IPS-18c (cell line): Measurements from ENCODE around the gene SORCS1.

ENCODE experiments used
- H3K4me3 ChIP-seq: 2 replicates; pipeline ENCODE4 v1.7.0; 2013; ENCODE audit warnings: low read depth, mild to moderate bottlenecking, low read length, moderate library complexity; ENCODE audit not compliant: insufficient read depth
- H3K9me3 ChIP-seq: one replicate; pipeline ENCODE4 v1.6.1; 2013; ENCODE audit warnings: mild to moderate bottlenecking, low read length, moderate library complexity; ENCODE audit not compliant: control insufficient read depth, insufficient read depth

The SORCS1 gene

DNA sequence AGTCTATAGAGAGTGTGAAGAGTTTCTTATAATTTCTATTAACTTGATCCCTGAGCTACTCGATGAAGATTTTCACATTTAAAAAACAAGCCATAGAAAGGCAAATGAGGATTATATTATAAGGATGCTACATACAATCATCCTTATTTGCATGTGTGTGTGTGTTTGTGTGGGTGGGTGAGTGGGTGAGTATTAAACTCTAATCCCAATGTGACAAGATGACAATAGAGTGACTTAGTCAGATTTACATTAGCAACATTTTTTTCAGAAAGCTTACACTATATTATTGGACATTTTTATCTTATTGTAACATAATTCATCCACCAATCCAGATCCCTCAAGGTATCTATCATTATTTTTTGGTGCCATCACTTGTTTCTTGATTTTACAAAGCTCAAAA lies 331.7 kb downstream of the SORCS1 start:
- Histone ChIP-seq H3K4me3 (no peak overlapping the region), H3K9me3 (no peaks in the 10 kb centered on the region)

DNA sequence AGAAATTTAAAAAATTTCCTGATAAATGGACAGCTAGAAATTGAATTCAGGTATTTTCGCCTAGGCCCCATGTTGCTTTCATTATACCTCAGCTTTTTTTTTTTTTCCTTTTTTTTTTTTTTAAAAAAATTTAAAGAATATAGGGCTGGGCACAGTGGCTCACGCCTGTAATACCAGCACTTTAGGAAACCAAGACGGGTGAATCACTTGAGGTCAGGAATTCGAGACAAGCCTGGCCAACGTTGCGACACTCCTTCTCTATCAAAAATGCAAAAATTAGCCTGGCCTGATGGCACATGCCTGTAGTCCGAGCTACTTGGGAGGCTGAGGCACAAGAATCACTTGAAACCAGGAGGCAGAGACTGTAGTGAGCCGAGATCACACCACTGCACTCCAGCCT lies 334.0 kb downstream of the SORCS1 start:
- H3K9me3 ChIP-seq = no peaks in the 10 kb centered on the region
- no peak overlapping the region for H3K4me3 ChIP-seq

DNA sequence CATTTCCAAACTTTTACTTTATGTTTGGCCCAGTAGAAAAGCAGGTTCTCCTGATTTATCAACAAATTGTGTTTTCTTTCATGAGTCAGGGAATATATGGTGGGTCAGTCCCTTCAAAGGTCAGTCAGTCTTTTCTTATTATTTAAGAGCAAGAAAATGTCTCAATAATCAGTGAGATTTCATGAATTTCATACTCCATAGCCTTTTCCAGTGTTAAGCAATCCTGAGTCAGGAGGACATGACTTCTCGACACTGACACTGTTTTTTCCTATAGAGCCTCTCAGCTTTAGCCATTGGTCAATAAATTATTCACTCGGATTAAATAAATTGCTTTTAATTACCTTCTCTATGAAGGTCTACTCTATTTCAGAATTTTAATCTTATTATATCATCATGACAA lies 334.5 kb downstream of the SORCS1 start:
- Histone ChIP-seq H3K9me3 (no peaks in the 10 kb centered on the region), H3K4me3 (no peak overlapping the region)

DNA sequence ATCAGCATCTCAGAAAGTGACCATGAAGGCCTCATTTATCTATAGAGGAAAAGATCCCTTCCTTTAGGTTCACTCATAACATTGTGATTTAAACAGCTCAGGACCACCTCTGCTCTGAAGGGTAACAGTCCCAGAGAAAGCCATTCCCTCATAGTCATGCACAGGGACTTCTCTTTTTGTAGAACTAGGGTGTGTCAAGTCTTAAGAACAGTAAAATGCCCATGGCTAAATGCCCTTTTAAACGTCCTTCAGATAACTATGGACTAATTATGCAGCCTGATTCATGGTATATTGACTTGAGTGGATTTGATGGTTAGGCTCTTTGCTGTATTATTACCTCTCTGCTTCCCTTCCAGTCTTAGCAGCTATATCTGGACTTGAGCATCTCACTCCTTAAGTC lies 337.8 kb downstream of the SORCS1 start:
- H3K9me3 ChIP-seq = no peaks in the 10 kb centered on the region
- H3K4me3 ChIP-seq = no peak overlapping the region

DNA sequence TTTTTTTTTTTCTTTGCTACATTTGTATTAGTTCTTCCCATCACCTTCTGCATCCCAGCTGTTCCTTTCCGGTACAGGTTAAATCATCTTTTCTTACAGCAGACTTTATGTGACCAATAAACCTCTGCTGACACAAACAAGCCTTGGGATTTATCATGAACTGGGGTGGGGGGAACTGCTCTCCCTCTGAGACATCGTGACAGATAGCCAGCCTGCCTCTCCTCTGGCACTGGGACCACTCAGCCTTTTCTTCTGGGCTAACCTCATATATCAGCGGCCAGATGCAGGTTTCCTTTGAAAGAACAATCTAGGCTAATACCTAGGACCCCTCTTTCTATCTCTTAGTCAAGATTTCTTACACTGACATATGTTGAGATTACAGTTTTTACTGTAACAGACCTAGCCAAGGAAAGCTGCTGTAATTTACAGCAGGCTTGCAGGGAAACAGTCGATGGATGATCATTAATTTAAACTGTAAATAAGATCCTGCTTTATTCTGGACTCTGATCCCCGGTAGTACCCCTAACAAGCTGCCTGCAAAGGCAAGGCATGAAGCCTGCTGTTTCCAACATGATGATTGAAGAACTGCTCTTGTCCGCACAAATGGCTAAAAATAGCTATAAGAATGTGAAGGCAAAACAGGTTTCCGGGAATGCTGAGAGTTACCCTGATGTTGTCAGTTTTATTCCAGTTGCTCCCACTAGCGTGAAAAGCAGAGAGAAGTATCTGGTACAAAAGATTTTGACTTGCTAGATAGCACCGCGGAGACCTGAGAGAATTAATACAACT lies 338.7 kb downstream of the SORCS1 start:
- no peaks in the 10 kb centered on the region for H3K9me3 ChIP-seq
- no peak overlapping the region for H3K4me3 ChIP-seq

DNA sequence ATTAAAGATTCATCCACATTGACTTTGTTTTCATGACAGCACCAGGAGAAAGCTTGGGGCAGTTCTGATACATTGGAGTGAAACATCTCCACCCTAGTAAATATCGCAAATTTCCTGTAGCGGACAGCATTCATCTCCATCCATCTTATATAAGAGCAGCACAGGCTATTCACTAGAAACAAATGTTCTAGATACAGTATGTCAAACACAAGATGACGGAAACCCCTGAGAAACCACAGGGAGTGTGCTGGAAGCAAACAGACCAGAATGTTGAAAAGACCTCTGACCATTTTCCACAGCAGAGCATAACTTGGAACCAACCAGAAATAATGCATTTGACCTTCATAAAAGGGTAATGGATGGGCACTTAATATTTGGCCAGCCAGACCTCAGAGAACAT lies 343.9 kb downstream of the SORCS1 start:
- Histone ChIP-seq H3K4me3 (no peak overlapping the region), H3K9me3 (no peaks in the 10 kb centered on the region)

DNA sequence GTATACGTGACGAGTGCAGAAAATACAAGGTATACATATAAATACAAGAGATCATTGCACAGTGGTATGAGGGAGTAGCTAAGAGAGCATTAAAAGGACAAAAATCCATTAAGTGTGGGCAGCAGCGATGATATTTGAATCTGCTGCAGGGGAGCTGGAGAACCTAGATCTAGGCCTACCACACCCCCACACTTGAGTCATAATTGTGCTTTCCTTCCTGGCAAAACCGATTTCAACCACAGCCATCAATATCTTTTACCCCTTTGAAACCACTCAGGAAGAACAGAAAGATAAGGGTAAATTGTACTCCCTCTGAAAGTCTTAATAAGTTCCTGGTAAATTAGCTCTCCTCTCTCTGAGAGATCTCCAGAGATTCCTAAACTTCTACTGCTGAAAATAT lies 345.0 kb downstream of the SORCS1 start:
- Histone ChIP-seq H3K9me3 (no peaks in the 10 kb centered on the region), H3K4me3 (no peak overlapping the region)

DNA sequence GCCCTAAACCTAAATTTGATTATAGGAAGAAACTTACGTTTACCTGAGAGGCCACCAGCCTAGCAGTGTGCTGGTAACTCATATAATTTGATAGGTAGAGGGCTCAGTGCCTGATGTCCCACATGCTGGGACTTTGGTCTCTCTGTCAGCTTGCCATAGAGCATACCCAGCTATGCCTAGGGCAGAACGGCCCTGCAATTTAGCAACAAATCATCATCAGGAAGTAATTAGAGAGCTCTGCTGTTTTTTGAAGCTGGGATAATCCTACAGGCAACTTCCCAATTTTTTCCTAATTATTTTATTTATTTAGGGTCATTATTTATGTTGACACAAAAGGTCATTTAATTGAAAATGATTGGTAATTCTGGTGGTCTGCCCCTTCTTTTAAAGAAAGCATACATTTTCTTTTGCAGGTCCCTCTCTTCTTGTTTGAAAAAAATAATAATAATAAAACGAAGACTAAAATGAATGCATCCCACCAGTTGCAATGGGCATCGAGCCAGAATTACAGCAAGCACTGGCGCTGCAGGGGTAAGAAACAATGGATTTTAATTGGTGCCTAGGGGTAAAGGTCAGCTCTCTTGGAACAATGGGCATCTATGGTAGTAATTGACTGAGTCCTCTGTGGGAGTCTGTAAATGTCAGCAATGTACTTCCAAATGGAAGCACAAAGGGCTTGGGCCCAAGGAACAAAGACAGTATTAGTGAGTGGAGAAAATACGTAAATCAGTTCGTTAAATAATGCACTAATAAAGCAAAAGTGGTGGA lies 348.0 kb downstream of the SORCS1 start:
- Histone ChIP-seq H3K4me3 (no peak overlapping the region), H3K9me3 (peaks cover 2% of the 10 kb centered on the region)

DNA sequence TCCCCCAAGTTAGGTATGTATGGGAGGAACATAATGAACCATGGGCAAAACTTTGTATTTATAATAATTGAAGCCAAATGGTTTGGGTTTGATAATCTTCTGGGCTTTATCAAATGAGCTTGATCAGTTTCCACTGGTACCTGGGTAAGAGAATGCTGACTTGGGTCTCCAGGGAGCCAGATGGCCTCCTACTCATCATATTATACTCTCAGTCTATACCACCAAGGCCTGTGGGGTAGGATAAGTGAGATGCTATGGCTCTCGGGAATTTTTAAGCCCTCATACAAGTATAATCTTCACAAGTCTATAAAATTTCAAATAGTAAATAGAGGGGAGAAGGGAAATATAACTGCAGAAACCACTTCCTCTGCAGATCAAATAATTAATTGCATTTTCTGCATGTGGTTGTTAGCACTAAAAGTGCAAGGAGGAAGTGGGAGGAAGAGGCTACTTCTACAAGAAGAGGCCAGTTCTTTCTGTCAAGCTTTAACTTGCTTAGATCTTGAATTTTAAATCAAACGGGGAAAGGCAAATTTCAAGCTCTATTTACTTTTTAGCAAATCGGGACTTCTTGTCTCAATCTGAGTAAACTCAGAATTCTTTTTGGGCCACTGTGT lies 349.0 kb downstream of the SORCS1 start:
- Histone ChIP-seq H3K9me3 (peaks cover 2% of the 10 kb centered on the region), H3K4me3 (no peak overlapping the region)

DNA sequence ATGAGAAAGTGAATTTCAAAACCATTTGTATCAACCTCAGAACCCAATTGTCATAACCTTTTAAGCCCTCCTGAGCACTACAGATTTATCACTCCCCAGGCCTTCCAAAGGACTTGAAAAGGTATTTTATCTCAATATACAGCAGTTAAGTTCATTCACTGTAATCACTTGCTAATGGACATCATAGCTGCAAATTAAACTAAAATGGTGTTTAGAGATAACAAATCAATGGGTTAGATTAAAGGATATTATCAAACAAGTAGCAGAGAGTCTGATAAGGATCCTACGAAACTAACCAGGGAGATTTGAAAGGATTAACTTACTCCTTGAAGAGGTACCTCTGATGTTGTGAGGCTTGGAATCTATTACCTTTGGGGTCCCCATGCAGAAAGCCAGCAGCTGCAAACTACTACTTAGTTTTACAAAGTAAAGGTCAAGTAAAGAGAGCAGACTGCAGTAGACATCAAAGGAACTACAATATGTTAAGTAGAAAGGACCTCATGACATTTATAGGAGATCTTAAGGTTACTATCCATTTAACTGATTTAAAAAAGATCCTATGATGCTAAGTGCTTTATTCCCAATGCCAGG lies 359.4 kb downstream of the SORCS1 start:
- no peak overlapping the region for H3K4me3 ChIP-seq
- no peaks in the 10 kb centered on the region for H3K9me3 ChIP-seq

DNA sequence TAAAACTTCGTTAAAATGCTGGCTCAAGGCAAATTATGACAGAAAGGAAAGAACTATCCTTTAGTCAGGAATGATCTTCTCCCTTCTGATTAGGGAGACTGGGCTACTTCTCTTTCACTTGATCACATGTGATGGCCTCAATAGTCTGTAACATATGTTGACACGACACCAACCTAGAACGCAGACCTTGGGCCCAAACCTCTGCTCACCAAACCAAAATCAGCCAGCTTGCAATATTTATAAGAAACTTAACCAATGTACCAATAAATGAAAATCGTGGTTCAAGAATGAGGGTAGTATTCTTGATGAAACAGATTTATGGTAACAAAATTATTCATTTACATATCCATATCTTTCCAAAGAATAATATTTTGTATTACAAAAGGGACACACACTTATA lies 361.6 kb downstream of the SORCS1 start:
- no peak overlapping the region for H3K4me3 ChIP-seq
- no peaks in the 10 kb centered on the region for H3K9me3 ChIP-seq

DNA sequence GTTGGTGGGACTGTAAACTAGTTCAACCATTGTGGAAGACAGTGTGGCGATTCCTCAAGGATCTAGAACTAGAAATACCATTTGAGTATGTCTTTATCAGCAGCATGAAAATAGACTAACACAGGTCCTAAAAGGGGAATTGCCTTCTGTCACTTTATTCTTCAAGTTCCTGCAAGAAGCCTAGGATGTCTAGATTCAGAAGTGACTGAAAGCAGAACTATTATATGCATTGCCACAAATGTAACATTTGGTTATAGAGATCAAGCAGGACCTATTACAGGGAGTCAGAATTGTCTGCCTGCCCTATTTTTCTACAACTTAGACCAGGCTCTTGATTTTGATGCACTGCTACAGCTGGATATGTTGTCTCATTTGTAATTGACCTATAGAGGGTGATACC lies 364.7 kb downstream of the SORCS1 start:
- H3K4me3 ChIP-seq = no peak overlapping the region
- no peaks in the 10 kb centered on the region for H3K9me3 ChIP-seq

DNA sequence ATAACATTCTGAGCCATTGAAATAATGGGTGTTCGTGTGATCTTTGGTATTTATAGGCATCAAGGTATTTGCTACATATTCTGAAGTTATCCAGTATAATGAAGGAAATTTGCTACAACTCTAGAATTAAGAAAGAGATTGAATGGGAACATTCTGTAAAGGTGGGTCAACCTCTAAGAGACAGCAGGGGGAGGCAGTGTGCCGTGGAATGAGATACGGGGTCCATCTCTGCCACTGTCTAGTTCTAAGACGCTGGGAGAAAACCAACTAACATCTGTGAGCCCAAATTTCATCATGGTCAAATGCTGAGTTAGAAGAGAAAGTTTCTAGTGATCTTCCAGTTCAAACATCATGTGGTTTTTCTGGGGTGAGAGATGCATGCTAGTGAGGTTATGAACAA lies 368.9 kb downstream of the SORCS1 start:
- Histone ChIP-seq H3K9me3 (no peaks in the 10 kb centered on the region), H3K4me3 (no peak overlapping the region)

DNA sequence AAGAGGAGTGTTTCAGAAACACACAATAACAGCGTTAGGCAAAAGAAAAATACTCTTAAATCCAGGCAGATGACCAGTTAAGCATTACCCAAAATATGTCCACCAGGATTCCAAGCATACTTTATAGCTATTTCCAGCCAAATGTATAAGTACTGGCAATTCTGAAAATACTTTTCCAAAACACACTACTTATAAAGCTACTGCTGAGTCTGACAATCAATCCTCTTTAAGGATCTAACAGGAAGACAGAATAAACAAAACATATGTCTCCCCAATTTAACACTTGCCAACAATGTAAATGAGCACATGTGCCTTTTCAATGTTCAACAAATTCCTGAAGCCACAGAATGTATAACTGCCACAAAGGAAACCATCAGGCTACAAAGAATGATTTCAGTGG lies 370.9 kb downstream of the SORCS1 start:
- H3K4me3 ChIP-seq = no peak overlapping the region
- H3K9me3 ChIP-seq = no peaks in the 10 kb centered on the region

DNA sequence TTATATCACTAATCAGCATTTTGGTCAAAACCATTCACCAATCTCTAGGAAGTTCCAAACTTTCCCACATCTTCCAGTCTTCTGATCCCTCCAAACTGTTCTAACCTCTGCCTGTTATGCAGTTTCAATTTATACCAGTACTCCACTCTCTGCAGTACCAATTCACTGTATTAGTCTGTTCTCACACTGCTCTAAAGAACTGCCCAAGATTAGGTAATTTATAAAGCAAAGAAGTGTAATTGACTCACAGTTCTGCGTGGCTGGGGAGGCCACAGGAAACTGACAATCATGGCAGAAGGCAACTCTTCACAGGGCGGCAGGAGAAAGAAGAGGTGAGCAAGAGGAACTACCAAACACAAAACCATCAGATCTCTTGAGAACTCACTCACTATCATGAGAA lies 374.9 kb downstream of the SORCS1 start:
- Histone ChIP-seq H3K4me3 (no peak overlapping the region), H3K9me3 (no peaks in the 10 kb centered on the region)

DNA sequence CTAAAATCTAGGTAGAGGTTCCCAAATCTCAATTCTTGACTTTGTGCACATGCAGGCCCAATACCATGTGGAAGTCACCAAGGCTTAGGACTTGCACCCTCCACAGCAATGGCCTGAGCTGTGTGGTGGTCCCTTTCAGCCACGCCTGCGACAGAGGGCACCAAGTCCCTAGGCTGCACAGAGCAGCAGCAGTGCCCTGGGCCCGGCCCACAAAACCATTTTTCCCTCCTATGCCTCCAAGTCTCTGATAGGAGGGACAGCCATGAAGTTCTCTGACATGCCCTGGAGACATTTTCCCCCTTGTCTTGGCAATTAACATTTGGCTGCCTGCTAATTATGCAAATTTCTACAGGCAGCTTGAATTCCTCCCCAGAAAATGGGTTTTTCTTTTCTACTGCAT lies 375.5 kb downstream of the SORCS1 start:
- Histone ChIP-seq H3K4me3 (no peak overlapping the region), H3K9me3 (no peaks in the 10 kb centered on the region)

DNA sequence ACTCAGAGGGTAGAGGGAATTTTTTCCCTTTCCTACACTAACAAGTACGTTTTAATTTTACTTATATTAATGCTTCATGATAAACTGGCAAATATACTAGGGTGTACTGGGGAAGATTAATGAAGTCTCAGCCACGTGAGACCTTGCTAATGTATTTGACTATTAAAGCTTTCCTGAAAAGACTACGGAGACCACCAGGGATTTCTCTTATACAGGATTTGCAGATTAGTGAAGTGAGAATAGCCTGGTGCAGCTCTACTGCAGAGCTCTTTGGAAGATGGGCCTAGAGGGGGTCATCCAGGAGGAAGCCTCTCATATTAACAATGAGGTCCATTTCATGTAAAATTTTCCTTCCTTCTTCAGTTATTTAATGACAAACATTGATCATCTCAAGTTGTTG lies 379.0 kb downstream of the SORCS1 start:
- no peak overlapping the region for H3K4me3 ChIP-seq
- H3K9me3 ChIP-seq = no peaks in the 10 kb centered on the region

DNA sequence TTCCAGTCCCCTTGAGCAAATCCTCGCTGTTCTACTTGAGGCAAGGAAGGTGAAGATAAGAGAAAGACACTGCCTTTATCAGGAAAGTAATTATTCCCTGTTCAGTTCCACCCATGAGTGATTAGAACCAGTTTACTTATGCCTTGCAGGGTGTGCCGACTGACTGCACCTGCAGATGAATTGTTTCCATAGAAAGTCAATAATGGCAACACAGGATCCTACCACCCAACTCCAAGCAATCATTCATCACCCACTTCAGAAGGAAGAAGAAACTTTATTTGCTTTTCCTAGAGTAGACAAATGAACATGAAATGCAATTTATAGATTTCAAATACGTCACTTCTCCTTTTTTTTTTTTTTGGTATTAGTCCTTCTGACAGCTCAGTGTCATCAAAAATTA lies 383.9 kb downstream of the SORCS1 start:
- no peaks in the 10 kb centered on the region for H3K9me3 ChIP-seq
- H3K4me3 ChIP-seq = no peak overlapping the region
